ENCODE results near the gene SCCPDH.
"Not testable (repeated sequence)": the region's sequence is repeated elsewhere in the genome, so short reads cannot be mapped to it uniquely, and the experiment has no call there.

The SCCPDH gene

GRCh38 chr1:246705368-246705767 is 18.8 kb upstream of the SCCPDH start:
- peak; percentile 59 for DNase-seq (ENCODE audit: low spot score)

GRCh38 chr1:246708166-246708565 is 16.0 kb upstream of the SCCPDH start:
- DNase-seq (ENCODE audit: low spot score), result no peak

- DNase-seq (ENCODE audit: low spot score), result no peak
Measured at GRCh38 chr1:246709196-246709595, 15.0 kb upstream of the SCCPDH start.

- no peak for DNase-seq (ENCODE audit: low spot score)
Measured at GRCh38 chr1:246709835-246710234, 14.4 kb upstream of the SCCPDH start.

- DNase-seq (ENCODE audit: low spot score), result no peak
Measured at GRCh38 chr1:246711548-246712003, 12.6 kb upstream of the SCCPDH start.

GRCh38 chr1:246712428-246712827 is 11.8 kb upstream of the SCCPDH start:
- DNase-seq (ENCODE audit: low spot score), result not testable (repeated sequence)

GRCh38 chr1:246719361-246719760 is 4.8 kb upstream of the SCCPDH start:
- DNase-seq (ENCODE audit: low spot score), result not testable (repeated sequence)

GRCh38 chr1:246720814-246721213 is 3.4 kb upstream of the SCCPDH start:
- DNase-seq (ENCODE audit: low spot score), result not testable (repeated sequence)

GRCh38 chr1:246722720-246723119 is 1.5 kb upstream of the SCCPDH start:
- no peak for DNase-seq (ENCODE audit: low spot score)

GRCh38 chr1:246724731-246725095 is 504 bp downstream of the SCCPDH start:
- no peak for DNase-seq (ENCODE audit: low spot score)

- DNase-seq (ENCODE audit: low spot score), result no peak
Measured at GRCh38 chr1:246725191-246725590, 982 bp downstream of the SCCPDH start.

GRCh38 chr1:246726255-246726679 is 2.1 kb downstream of the SCCPDH start:
- DNase-seq (ENCODE audit: low spot score), result no peak

- DNase-seq (ENCODE audit: low spot score), result no peak
Measured at GRCh38 chr1:246726881-246727280, 2.7 kb downstream of the SCCPDH start.

- no peak for DNase-seq (ENCODE audit: low spot score)
Measured at GRCh38 chr1:246727594-246727993, 3.4 kb downstream of the SCCPDH start.

GRCh38 chr1:246728311-246728710 is 4.1 kb downstream of the SCCPDH start:
- DNase-seq (ENCODE audit: low spot score), result peak; percentile 92

GRCh38 chr1:246729040-246729439 is 4.8 kb downstream of the SCCPDH start:
- not testable (repeated sequence) for DNase-seq (ENCODE audit: low spot score)

- no peak for DNase-seq (ENCODE audit: low spot score)
Measured at GRCh38 chr1:246730839-246731238, 6.6 kb downstream of the SCCPDH start.

- DNase-seq (ENCODE audit: low spot score), result not testable (repeated sequence)
Measured at GRCh38 chr1:246731873-246732272, 7.7 kb downstream of the SCCPDH start.

GRCh38 chr1:246733704-246734103 is 9.5 kb downstream of the SCCPDH start:
- DNase-seq (ENCODE audit: low spot score), result no peak

GRCh38 chr1:246734866-246735265 is 10.7 kb downstream of the SCCPDH start:
- DNase-seq (ENCODE audit: low spot score), result no peak

GRCh38 chr1:246735735-246736134 is 11.5 kb downstream of the SCCPDH start:
- DNase-seq (ENCODE audit: low spot score), result no peak

GRCh38 chr1:246742396-246742795 is 18.2 kb downstream of the SCCPDH start:
- DNase-seq (ENCODE audit: low spot score), result peak; percentile 44

GRCh38 chr1:246746155-246746554 is 21.9 kb downstream of the SCCPDH start:
- DNase-seq (ENCODE audit: low spot score), result not testable (repeated sequence)

GRCh38 chr1:246748006-246748405 is 23.8 kb downstream of the SCCPDH start:
- no peak for DNase-seq (ENCODE audit: low spot score)

GRCh38 chr1:246748867-246749266 is 24.7 kb downstream of the SCCPDH start:
- peak; percentile 93 for DNase-seq (ENCODE audit: low spot score)

Measured in kidney tubule cell (primary cell).